ENCODE measurements around the gene EGFL8. TPM values are rescaled to one million over a fixed set of nuclear protein-coding genes. Genes with fewer than 3 reads are reported as not detected.

The EGFL8 gene
- polyA plus RNA-seq, 1 experiment = 4.0 TPM

DNA sequence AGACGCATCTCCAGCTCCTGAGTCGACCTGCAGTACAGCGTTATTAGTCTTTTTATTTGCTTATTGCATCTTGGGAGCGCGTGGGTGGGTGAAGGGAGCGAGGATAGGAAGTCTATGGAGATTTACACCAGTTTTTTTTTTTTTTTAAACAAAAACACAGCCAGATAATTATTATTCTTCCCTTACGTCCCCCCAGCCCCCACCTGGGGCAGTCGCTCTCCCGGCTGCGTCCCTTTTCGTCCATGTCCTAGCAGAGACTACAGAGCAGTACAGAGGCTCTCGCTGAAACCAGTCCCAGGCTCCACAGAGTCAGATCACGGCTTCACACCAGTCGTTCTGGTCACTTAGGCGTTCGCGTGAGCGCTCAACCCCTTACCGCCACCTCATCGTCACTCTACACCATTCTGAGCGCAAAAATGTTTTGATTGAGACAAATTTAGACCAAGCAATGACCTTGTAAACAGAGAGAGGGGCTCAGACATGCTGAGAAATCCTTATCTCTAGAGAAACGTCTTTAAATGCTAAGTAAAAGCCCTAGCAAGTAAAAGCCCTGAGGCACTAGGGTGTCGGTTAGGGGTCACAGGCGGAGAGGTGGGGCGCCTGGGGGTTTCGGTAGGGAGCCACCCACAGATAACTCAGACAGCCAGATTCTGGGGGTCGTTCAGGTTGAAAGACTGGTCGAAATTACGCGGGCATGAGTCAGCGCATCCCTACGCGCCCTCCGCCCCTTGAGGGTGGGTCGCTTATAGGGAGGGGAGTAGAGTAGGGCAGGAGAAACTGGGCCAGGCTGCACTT lies 11.4 kb upstream of the EGFL8 start:
- no peak for TF ChIP-seq CTCF (IDR thresholded peaks at IDR 0.05; ENCODE audit: insufficient read depth, low read depth, low read length)
- POLR2A ChIA-PET = interaction anchor here (0.6 kb wide), 1 partner anchor 1637 kb away, joined by 7 read pairs; no protein-coding TSS in a partner anchor
- Histone ChIP-seq H3K36me3 (ENCODE audit: control insufficient read depth, insufficient read depth, low read length) (peaks cover 10% of the 10 kb centered on the region), H3K4me3 (ENCODE audit: low read depth, low read length) (peak overlapping the region; percentile 71), H3K27me3 (ENCODE audit: control insufficient read depth, insufficient read depth, low read length) (no peaks in the 10 kb centered on the region)
- DNase-seq (ENCODE audit: low read depth) = no peak
- CTCF ChIA-PET = interaction anchor here (2.1 to 3.4 kb wide), 2 partner anchors 23 to 35 kb away, joined by 11 to 16 read pairs; partner anchors contain the start of gene FKBPL

GRCh38 chr6:32153564-32154513 lies 10.6 kb upstream of the EGFL8 start, which contains the start of gene PPT2:
Gene PPT2 (plus strand): TSS chr6:32154141. CDS start chr6:32154595, 454 bp downstream.
- POLR2A ChIA-PET = interaction anchor here (0.6 kb wide), 2 partner anchors 12 to 1638 kb away, joined by 3 to 7 read pairs; no protein-coding TSS in a partner anchor
- peak within 1 kb of the TSS; percentile 71 for H3K4me3 ChIP-seq (ENCODE audit: low read depth, low read length)
- DNase-seq (ENCODE audit: low read depth) = peak; percentile 60
- CTCF ChIA-PET = interaction anchor here (0.7 to 3.4 kb wide), 6 partner anchors 27 to 179 kb away, joined by 3 to 16 read pairs (median 3); partner anchors contain the start of gene ATF6B
- peaks cover 10% of the 10 kb centered on the region for H3K36me3 ChIP-seq (ENCODE audit: control insufficient read depth, insufficient read depth, low read length)
- no peaks in the 10 kb centered on the region for H3K27me3 ChIP-seq (ENCODE audit: control insufficient read depth, insufficient read depth, low read length)
- peak; percentile 43 for TF ChIP-seq CTCF (IDR thresholded peaks at IDR 0.05; ENCODE audit: insufficient read depth, low read depth, low read length)

- H3K36me3 ChIP-seq (ENCODE audit: control insufficient read depth, insufficient read depth, low read length) = peaks cover 7% of the 10 kb centered on the region
- H3K27me3 ChIP-seq (ENCODE audit: control insufficient read depth, insufficient read depth, low read length) = no peaks in the 10 kb centered on the region
- peak; percentile 67 for TF ChIP-seq CTCF (IDR thresholded peaks at IDR 0.05; ENCODE audit: insufficient read depth, low read depth, low read length)
- DNase-seq (ENCODE audit: low read depth) = no peak
- ChIA-PET POLR2A (interaction anchor here (0.6 kb wide), 1 partner anchor 11 kb away, joined by 3 read pairs; no protein-coding TSS in a partner anchor), CTCF (interaction anchor here (0.7 to 1.2 kb wide), 8 partner anchors 24 to 180 kb away, joined by 3 to 12 read pairs (median 3); partner anchors contain the start of genes ATF6B and FKBPL)
- H3K4me3 ChIP-seq (ENCODE audit: low read depth, low read length) = peak overlapping the region; percentile 71
Measured at GRCh38 chr6:32154514-32155161, 9.8 kb upstream of the EGFL8 start.

DNA sequence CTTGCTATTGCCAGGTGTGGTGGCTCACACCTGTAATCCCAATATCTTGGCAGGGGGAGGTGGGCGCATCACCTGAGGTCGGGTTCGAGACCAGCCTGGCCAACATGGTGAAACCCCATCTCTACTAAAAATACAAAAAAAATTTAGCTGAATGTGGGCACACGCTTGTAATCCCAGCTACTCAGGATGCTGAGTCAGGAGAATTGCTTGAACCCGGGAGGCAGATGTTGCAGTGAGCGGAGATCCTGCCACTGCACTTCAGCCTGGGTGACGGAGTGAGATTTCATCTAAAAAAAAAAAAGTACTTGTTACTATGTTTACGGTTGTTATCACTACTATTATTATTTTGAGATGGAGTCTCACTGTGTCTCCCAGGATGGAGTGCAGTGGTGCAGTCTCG lies 7.5 kb upstream of the EGFL8 start:
- POLR2A ChIA-PET = no interaction called here
- CTCF ChIA-PET = no interaction called here
- DNase-seq (ENCODE audit: low read depth) = no peak

More for the DNA sequence above, 7.5 kb upstream of the EGFL8 start:
- Histone ChIP-seq H3K27me3 (ENCODE audit: control insufficient read depth, insufficient read depth, low read length) (no peaks in the 10 kb centered on the region), H3K4me3 (ENCODE audit: low read depth, low read length) (no peak overlapping the region), H3K36me3 (ENCODE audit: control insufficient read depth, insufficient read depth, low read length) (peaks cover 7% of the 10 kb centered on the region)
- no peak for TF ChIP-seq CTCF (IDR thresholded peaks at IDR 0.05; ENCODE audit: insufficient read depth, low read depth, low read length)
